ENCODE results near the gene LRP4. TPM values are rescaled to one million over a fixed set of nuclear protein-coding genes. Genes with fewer than 3 reads are reported as not detected.
"Not testable (repeated sequence)": the region's sequence is repeated elsewhere in the genome, so short reads cannot be mapped to it uniquely, and the experiment has no call there.

LRP4 gene
- 15.6 TPM for polyA plus RNA-seq
- long read RNA-seq, donor 1, partial matches to known transcripts: 0 of 1 reads
- long read RNA-seq, donor 1, other reads (novel, unspliced or antisense): 0 of 1 reads
- long read RNA-seq, donor 2, partial matches to known transcripts: 0 of 2 reads
- long read RNA-seq, donor 2, other reads (novel, unspliced or antisense): 0 of 2 reads
- long read RNA-seq, donor 3: 0 reads
- long read RNA-seq, donor 4, full-length matches to known transcripts: 1 of 1 reads
- long read RNA-seq, donor 4, partial matches to known transcripts: 0 of 1 reads
- long read RNA-seq, donor 4, other reads (novel, unspliced or antisense): 0 of 1 reads
- long read RNA-seq, donor 5: 0 reads
- long read RNA-seq, donor 6: 0 reads
- long read RNA-seq, donor 7: 0 reads
- long read RNA-seq, donor 8: 0 reads
- long read RNA-seq, donor 9, partial matches to known transcripts: 0 of 1 reads
- long read RNA-seq, donor 9, other reads (novel, unspliced or antisense): 0 of 1 reads
- long read RNA-seq, donor 10, full-length matches to known transcripts: 1 of 1 reads
- long read RNA-seq, donor 10, partial matches to known transcripts: 0 of 1 reads
- long read RNA-seq, donor 10, other reads (novel, unspliced or antisense): 0 of 1 reads
- long read RNA-seq, donor 11, full-length matches to known transcripts: 1 of 1 reads
- long read RNA-seq, donor 11, partial matches to known transcripts: 0 of 1 reads
- long read RNA-seq, donor 11, other reads (novel, unspliced or antisense): 0 of 1 reads

- Histone ChIP-seq H3K4me1 (ENCODE audit: control insufficient read depth, insufficient read depth, low read length) (peaks cover 13% of the 10 kb centered on the region), H3K27ac (ENCODE audit: low read length) (peak within 1 kb of the TSS; percentile 12), H3K4me3 (ENCODE audit: low read length) (peak within 1 kb of the TSS; percentile 62), H3K36me3 (ENCODE audit: control insufficient read depth, insufficient read depth, low read length) (no peaks in the 10 kb centered on the region), H3K27me3 (ENCODE audit: control insufficient read depth, insufficient read depth, low read length) (peaks cover 6% of the 10 kb centered on the region), H3K9me3 (ENCODE audit: control insufficient read depth, low read depth, low read length) (no peaks in the 10 kb centered on the region)
- WGBS (ENCODE audit: insufficient coverage, low lambda C conversion rate): no CpG with 5 or more reads among the region's 97 CpGs
- DNase-seq: peak in 1 of 2 donors; percentile 58
These were observed at the start of gene LRP4 for GRCh38 chr11:46918083-46918787. TSS of gene LRP4 (minus strand) at chr11:46918550. CDS start at chr11:46918379, 171 bp downstream.

GRCh38 chr11:46967962-46968361 is 49.6 kb upstream of the LRP4 start:
- H3K36me3 ChIP-seq (ENCODE audit: control insufficient read depth, insufficient read depth, low read length): no peaks in the 10 kb centered on the region
- no peaks in the 10 kb centered on the region for H3K27me3 ChIP-seq (ENCODE audit: control insufficient read depth, insufficient read depth, low read length)
- 100% methylated on average over 1 of the region's 2 CpGs for WGBS (ENCODE audit: insufficient coverage, low lambda C conversion rate)
- DNase-seq: no peak
- H3K9me3 ChIP-seq (ENCODE audit: control insufficient read depth, low read depth, low read length): no peaks in the 10 kb centered on the region
- H3K4me3 ChIP-seq (ENCODE audit: low read length): no peak overlapping the region
- H3K27ac ChIP-seq (ENCODE audit: low read length): no peak overlapping the region
- H3K4me1 ChIP-seq (ENCODE audit: control insufficient read depth, insufficient read depth, low read length): peaks cover 5% of the 10 kb centered on the region

GRCh38 chr11:46966773-46967172 is 48.4 kb upstream of the LRP4 start:
- peaks cover 2% of the 10 kb centered on the region for H3K36me3 ChIP-seq (ENCODE audit: control insufficient read depth, insufficient read depth, low read length)
- no peak for DNase-seq
- no peaks in the 10 kb centered on the region for H3K9me3 ChIP-seq (ENCODE audit: control insufficient read depth, low read depth, low read length)
- H3K4me3 ChIP-seq (ENCODE audit: low read length): no peak overlapping the region
- no peak overlapping the region for H3K27ac ChIP-seq (ENCODE audit: low read length)
- H3K4me1 ChIP-seq (ENCODE audit: control insufficient read depth, insufficient read depth, low read length): no peaks in the 10 kb centered on the region
- WGBS (ENCODE audit: insufficient coverage, low lambda C conversion rate): no CpG with 5 or more reads among the region's 2 CpGs
- no peaks in the 10 kb centered on the region for H3K27me3 ChIP-seq (ENCODE audit: control insufficient read depth, insufficient read depth, low read length)

- 100% methylated on average over 1 of the region's 3 CpGs for WGBS (ENCODE audit: insufficient coverage, low lambda C conversion rate)
These were observed 45.5 kb upstream of the LRP4 start for GRCh38 chr11:46963844-46964243.

GRCh38 chr11:46961886-46962285 is 43.5 kb upstream of the LRP4 start:
- not testable (repeated sequence) for H3K4me3 ChIP-seq (ENCODE audit: low read length); H3K9me3 ChIP-seq (ENCODE audit: control insufficient read depth, low read depth, low read length); H3K27ac ChIP-seq (ENCODE audit: low read length); H3K36me3 ChIP-seq (ENCODE audit: control insufficient read depth, insufficient read depth, low read length); H3K27me3 ChIP-seq (ENCODE audit: control insufficient read depth, insufficient read depth, low read length); H3K4me1 ChIP-seq (ENCODE audit: control insufficient read depth, insufficient read depth, low read length); DNase-seq
- WGBS (ENCODE audit: insufficient coverage, low lambda C conversion rate): no CpG with 5 or more reads among the region's 3 CpGs

More at GRCh38 chr11:46963844-46964243, 45.5 kb upstream of the LRP4 start:
- Histone ChIP-seq H3K36me3 (ENCODE audit: control insufficient read depth, insufficient read depth, low read length) (peaks cover 2% of the 10 kb centered on the region), H3K4me1 (ENCODE audit: control insufficient read depth, insufficient read depth, low read length) (no peaks in the 10 kb centered on the region), H3K27me3 (ENCODE audit: control insufficient read depth, insufficient read depth, low read length) (no peaks in the 10 kb centered on the region), H3K4me3 (ENCODE audit: low read length) (no peak overlapping the region), H3K9me3 (ENCODE audit: control insufficient read depth, low read depth, low read length) (peaks cover 3% of the 10 kb centered on the region), H3K27ac (ENCODE audit: low read length) (no peak overlapping the region)
- DNase-seq: no peak

- Histone ChIP-seq H3K27me3 (ENCODE audit: control insufficient read depth, insufficient read depth, low read length) (no peaks in the 10 kb centered on the region), H3K27ac (ENCODE audit: low read length) (no peak overlapping the region), H3K4me1 (ENCODE audit: control insufficient read depth, insufficient read depth, low read length) (no peaks in the 10 kb centered on the region), H3K4me3 (ENCODE audit: low read length) (no peak overlapping the region), H3K36me3 (ENCODE audit: control insufficient read depth, insufficient read depth, low read length) (peaks cover 7% of the 10 kb centered on the region), H3K9me3 (ENCODE audit: control insufficient read depth, low read depth, low read length) (peaks cover 7% of the 10 kb centered on the region)
- DNase-seq: no peak
- 100% methylated on average over 1 of the region's 2 CpGs for WGBS (ENCODE audit: insufficient coverage, low lambda C conversion rate)
These were observed 42.7 kb upstream of the LRP4 start for GRCh38 chr11:46961041-46961440.

GRCh38 chr11:46958777-46959176 is 40.4 kb upstream of the LRP4 start:
- Histone ChIP-seq H3K4me1 (ENCODE audit: control insufficient read depth, insufficient read depth, low read length) (no peaks in the 10 kb centered on the region), H3K27me3 (ENCODE audit: control insufficient read depth, insufficient read depth, low read length) (no peaks in the 10 kb centered on the region), H3K27ac (ENCODE audit: low read length) (no peak overlapping the region), H3K4me3 (ENCODE audit: low read length) (no peak overlapping the region), H3K36me3 (ENCODE audit: control insufficient read depth, insufficient read depth, low read length) (peaks cover 11% of the 10 kb centered on the region), H3K9me3 (ENCODE audit: control insufficient read depth, low read depth, low read length) (peaks cover 7% of the 10 kb centered on the region)
- DNase-seq: no peak
- 100% methylated on average over 1 of the region's 1 CpG for WGBS (ENCODE audit: insufficient coverage, low lambda C conversion rate)

- Histone ChIP-seq H3K9me3 (ENCODE audit: control insufficient read depth, low read depth, low read length) (no peaks in the 10 kb centered on the region), H3K27me3 (ENCODE audit: control insufficient read depth, insufficient read depth, low read length) (no peaks in the 10 kb centered on the region), H3K36me3 (ENCODE audit: control insufficient read depth, insufficient read depth, low read length) (peaks cover 3% of the 10 kb centered on the region), H3K4me1 (ENCODE audit: control insufficient read depth, insufficient read depth, low read length) (peaks cover 9% of the 10 kb centered on the region), H3K27ac (ENCODE audit: low read length) (no peak overlapping the region), H3K4me3 (ENCODE audit: low read length) (no peak overlapping the region)
- 90% methylated on average over 4 of the region's 5 CpGs for WGBS (ENCODE audit: insufficient coverage, low lambda C conversion rate)
- DNase-seq: no peak
These were observed 34.7 kb upstream of the LRP4 start for GRCh38 chr11:46953093-46953492.

- WGBS (ENCODE audit: insufficient coverage, low lambda C conversion rate): 92% methylated on average over 2 of the region's 2 CpGs
- DNase-seq: no peak
These were observed 34.2 kb upstream of the LRP4 start for GRCh38 chr11:46952553-46952952.

GRCh38 chr11:46951864-46952263 is 33.5 kb upstream of the LRP4 start:
- Histone ChIP-seq H3K9me3 (ENCODE audit: control insufficient read depth, low read depth, low read length) (no peaks in the 10 kb centered on the region), H3K4me1 (ENCODE audit: control insufficient read depth, insufficient read depth, low read length) (peaks cover 17% of the 10 kb centered on the region), H3K27me3 (ENCODE audit: control insufficient read depth, insufficient read depth, low read length) (no peaks in the 10 kb centered on the region), H3K27ac (ENCODE audit: low read length) (no peak overlapping the region), H3K36me3 (ENCODE audit: control insufficient read depth, insufficient read depth, low read length) (peaks cover 3% of the 10 kb centered on the region), H3K4me3 (ENCODE audit: low read length) (no peak overlapping the region)
- WGBS (ENCODE audit: insufficient coverage, low lambda C conversion rate): no CpG with 5 or more reads among the region's 1 CpG
- DNase-seq: no peak

More at GRCh38 chr11:46952553-46952952, 34.2 kb upstream of the LRP4 start:
- Histone ChIP-seq H3K27ac (ENCODE audit: low read length) (no peak overlapping the region), H3K9me3 (ENCODE audit: control insufficient read depth, low read depth, low read length) (no peaks in the 10 kb centered on the region), H3K36me3 (ENCODE audit: control insufficient read depth, insufficient read depth, low read length) (peaks cover 3% of the 10 kb centered on the region), H3K4me1 (ENCODE audit: control insufficient read depth, insufficient read depth, low read length) (peaks cover 14% of the 10 kb centered on the region), H3K27me3 (ENCODE audit: control insufficient read depth, insufficient read depth, low read length) (no peaks in the 10 kb centered on the region), H3K4me3 (ENCODE audit: low read length) (no peak overlapping the region)

All from large intestine (tissue), 12 donors.